Panc1 (cell line): Measurements from ENCODE around the gene CACNA2D3. TPM values are rescaled to one million over a fixed set of nuclear protein-coding genes. Genes with fewer than 3 reads are reported as not detected.

Experiments
- ATAC-seq: fragments of 200-7000 bp; cut with Tn5 transposase; 2 replicates; pipeline ENCODE4 v1.9.1; 2020; ENCODE audit warnings: mild to moderate bottlenecking, moderate library complexity
- BruUV-seq: library from RNA; stranded (reverse); fragments of 400-500 nt; replicated peaks from 2 replicates; lab custom pipeline; 2021; lab: Mats Ljungman, UMichigan
- CTCF ChIA-PET: fragments of 300-600 bp; sonication (Branson Sonifier 250); formaldehyde crosslinking; loops from one replicate; lab custom pipeline; 2022; ENCODE audit warnings: antibody characterized with exemption; lab: Charles Lee
- POLR2A ChIA-PET: fragments of 300-600 bp; sonication (Branson Sonifier 250); formaldehyde crosslinking; loops from one replicate; lab custom pipeline; 2022; ENCODE audit warnings: antibody characterized with exemption; lab: Charles Lee
- DNase-seq: peaks from one replicate; pipeline ENCODE4 v3.0.0-alpha.2; 2010; ENCODE audit warnings: low read depth, low spot score
- H3K27ac ChIP-seq: 2 replicates; pipeline ENCODE4 v1.5.1; 2011; ENCODE audit warnings: mild to moderate bottlenecking, low read length, inconsistent platforms
- H3K27me3 ChIP-seq: fragments of 200-500 bp; sonication (Bioruptor generic); 2 replicates; pipeline ENCODE4 v1.6.0; 2014; ENCODE audit warnings: low read length, inconsistent platforms; ENCODE audit not compliant: control insufficient read depth, insufficient read depth
- H3K36me3 ChIP-seq: fragments of 200-500 bp; sonication (Bioruptor generic); 2 replicates; pipeline ENCODE4 v1.5.1; 2014; ENCODE audit warnings: inconsistent platforms, mild to moderate bottlenecking, low read length, moderate library complexity; ENCODE audit not compliant: control insufficient read depth, insufficient read depth
- H3K4me1 ChIP-seq: 2 replicates; pipeline ENCODE4 v1.5.1; 2011; ENCODE audit warnings: inconsistent platforms, mild to moderate bottlenecking, low read length, moderate library complexity; ENCODE audit not compliant: control insufficient read depth, insufficient read depth
- H3K4me3 ChIP-seq, 2 experiments: 2 replicates each; pipeline ENCODE4 v1.5.1; 2011 to 2012; ENCODE audit warnings: low read depth in 2 of 2, low read length in 2 of 2, mild to moderate bottlenecking in 2 of 2, inconsistent platforms in 1 of 2, moderate library complexity in 1 of 2
- H3K9me3 ChIP-seq: fragments of 200-500 bp; sonication (Bioruptor generic); 2 replicates; pipeline ENCODE4 v1.5.1; 2014; ENCODE audit warnings: low read depth, mild to moderate bottlenecking, inconsistent platforms, low read length, moderate library complexity; ENCODE audit not compliant: control insufficient read depth, insufficient read depth
- POLR2AphosphoS5 ChIP-seq: IDR thresholded peaks from 2 replicates; pipeline ENCODE4 v1.6.1; 2012; ENCODE audit warnings: mild to moderate bottlenecking, low read depth, low read length, moderate library complexity
- SIN3A ChIP-seq: IDR thresholded peaks from 2 replicates; pipeline ENCODE4 v1.6.1; 2012; ENCODE audit warnings: low read depth, mild to moderate bottlenecking, low read length, moderate library complexity, borderline replicate concordance; ENCODE audit not compliant: insufficient read depth
- TCF7L2 ChIP-seq: IDR thresholded peaks from 2 replicates; pipeline ENCODE4 v1.6.1; 2011; ENCODE audit warnings: mild to moderate bottlenecking, low read depth, low read length, inconsistent platforms
- in situ Hi-C: cut with HindIII; loops from 2 replicates; pipeline ENCODE4 v1.10.0; 2016; ENCODE audit warnings: low sequenced_read_pairs, low pct_unique_long_range_greater_than_20kb
- intact Hi-C: fragments of 100-400 bp; cut with micrococcal nuclease; formaldehyde crosslinking; loops from one replicate; pipeline ENCODE4 v1.10.0; 2022; ENCODE audit not compliant: unreplicated experiment
- total RNA-seq: library from RNA; stranded (reverse); gene quantifications from one replicate; pipeline ENCODE4 v1.2.1, GENCODE V29; 2021; ENCODE audit not compliant: unreplicated experiment
- TF ChIP-seq, protein P1 (sequence below), 2 experiments: IDR thresholded peaks; 2 replicates each; pipeline ENCODE4 v1.6.1; 2011 to 2012; ENCODE audit warnings: low read depth in 2 of 2, control low read depth in 1 of 2, low read length in 1 of 2, mild to moderate bottlenecking in 1 of 2, moderate library complexity in 1 of 2; ENCODE audit not compliant: insufficient read depth in 1 of 2
- TF ChIP-seq, protein P2 (sequence below): fragments of 450-650 bp; IDR thresholded peaks from 2 replicates; pipeline ENCODE4 v1.5.1; 2017; ENCODE audit warnings: mild to moderate bottlenecking

Gene CACNA2D3
- total RNA-seq, 1 experiment from 2014 or later = 0.41 TPM

DNA sequence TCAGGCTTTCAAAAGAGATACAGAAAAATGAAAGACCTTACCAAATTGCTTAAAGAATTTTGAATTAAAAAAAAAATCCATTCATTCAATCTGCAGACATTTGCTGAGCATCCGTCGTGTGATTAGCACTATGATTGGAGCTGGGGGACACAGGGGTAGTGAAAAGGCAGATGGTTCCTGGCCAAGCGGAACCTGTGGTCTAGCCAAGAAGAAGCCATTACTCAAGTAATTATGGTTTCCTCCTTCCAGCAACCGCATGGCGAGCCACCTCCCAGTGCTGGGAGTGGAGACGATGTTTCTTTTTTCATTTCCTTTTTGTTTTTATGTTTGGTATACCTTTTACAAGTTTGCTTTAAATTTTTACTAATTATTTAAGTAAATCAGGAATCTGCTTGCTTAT is 140.2 kb downstream of the CACNA2D3 start:
- POLR2A ChIA-PET = no interaction called here

DNA sequence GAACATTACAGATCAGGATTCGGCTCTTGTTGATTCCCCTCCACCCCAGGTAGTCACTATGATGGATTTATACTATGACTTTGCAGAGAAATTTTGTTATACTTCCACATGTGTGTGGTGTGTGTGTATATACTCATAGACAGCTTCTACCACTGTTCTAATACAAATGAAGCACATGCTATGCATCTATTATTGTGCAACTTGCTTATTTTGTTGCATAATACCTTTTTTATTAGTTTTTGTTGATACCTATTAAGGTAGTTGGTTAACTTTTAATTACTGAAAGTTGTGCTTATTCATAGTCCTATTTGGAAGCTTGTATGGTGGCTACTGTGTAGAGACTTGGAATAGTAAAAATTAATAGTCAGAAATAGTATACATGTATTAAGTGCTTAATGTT is 140.6 kb downstream of the CACNA2D3 start:
- Histone ChIP-seq H3K36me3 (no peaks in the 10 kb centered on the region), H3K27ac (no peak overlapping the region), H3K4me3 (no peak overlapping the region), H3K4me1 (no peaks in the 10 kb centered on the region), H3K27me3 (no peaks in the 10 kb centered on the region), H3K9me3 (no peaks in the 10 kb centered on the region)
- TF ChIP-seq SIN3A = no peak
- TF ChIP-seq TCF7L2 = no peak
- TF ChIP-seq, protein P1, sequence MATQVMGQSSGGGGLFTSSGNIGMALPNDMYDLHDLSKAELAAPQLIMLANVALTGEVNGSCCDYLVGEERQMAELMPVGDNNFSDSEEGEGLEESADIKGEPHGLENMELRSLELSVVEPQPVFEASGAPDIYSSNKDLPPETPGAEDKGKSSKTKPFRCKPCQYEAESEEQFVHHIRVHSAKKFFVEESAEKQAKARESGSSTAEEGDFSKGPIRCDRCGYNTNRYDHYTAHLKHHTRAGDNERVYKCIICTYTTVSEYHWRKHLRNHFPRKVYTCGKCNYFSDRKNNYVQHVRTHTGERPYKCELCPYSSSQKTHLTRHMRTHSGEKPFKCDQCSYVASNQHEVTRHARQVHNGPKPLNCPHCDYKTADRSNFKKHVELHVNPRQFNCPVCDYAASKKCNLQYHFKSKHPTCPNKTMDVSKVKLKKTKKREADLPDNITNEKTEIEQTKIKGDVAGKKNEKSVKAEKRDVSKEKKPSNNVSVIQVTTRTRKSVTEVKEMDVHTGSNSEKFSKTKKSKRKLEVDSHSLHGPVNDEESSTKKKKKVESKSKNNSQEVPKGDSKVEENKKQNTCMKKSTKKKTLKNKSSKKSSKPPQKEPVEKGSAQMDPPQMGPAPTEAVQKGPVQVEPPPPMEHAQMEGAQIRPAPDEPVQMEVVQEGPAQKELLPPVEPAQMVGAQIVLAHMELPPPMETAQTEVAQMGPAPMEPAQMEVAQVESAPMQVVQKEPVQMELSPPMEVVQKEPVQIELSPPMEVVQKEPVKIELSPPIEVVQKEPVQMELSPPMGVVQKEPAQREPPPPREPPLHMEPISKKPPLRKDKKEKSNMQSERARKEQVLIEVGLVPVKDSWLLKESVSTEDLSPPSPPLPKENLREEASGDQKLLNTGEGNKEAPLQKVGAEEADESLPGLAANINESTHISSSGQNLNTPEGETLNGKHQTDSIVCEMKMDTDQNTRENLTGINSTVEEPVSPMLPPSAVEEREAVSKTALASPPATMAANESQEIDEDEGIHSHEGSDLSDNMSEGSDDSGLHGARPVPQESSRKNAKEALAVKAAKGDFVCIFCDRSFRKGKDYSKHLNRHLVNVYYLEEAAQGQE (IDR thresholded peaks at IDR 0.05; ENCODE audit: insufficient read depth in 1 of 2, low read depth in 2 of 2, low read length in 1 of 2) = no peak
- TF ChIP-seq, protein P2, sequence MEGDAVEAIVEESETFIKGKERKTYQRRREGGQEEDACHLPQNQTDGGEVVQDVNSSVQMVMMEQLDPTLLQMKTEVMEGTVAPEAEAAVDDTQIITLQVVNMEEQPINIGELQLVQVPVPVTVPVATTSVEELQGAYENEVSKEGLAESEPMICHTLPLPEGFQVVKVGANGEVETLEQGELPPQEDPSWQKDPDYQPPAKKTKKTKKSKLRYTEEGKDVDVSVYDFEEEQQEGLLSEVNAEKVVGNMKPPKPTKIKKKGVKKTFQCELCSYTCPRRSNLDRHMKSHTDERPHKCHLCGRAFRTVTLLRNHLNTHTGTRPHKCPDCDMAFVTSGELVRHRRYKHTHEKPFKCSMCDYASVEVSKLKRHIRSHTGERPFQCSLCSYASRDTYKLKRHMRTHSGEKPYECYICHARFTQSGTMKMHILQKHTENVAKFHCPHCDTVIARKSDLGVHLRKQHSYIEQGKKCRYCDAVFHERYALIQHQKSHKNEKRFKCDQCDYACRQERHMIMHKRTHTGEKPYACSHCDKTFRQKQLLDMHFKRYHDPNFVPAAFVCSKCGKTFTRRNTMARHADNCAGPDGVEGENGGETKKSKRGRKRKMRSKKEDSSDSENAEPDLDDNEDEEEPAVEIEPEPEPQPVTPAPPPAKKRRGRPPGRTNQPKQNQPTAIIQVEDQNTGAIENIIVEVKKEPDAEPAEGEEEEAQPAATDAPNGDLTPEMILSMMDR = no peak
- TF ChIP-seq POLR2AphosphoS5 = no peak
- POLR2A ChIA-PET = no interaction called here
- intact Hi-C loops = no loop called here
- in situ Hi-C loops = no loop called here
- CTCF ChIA-PET = no interaction called here
- DNase-seq = no peak
- no TSS peak for BruUV-seq
- no peak for ATAC-seq

More for the DNA sequence above, 140.2 kb downstream of the CACNA2D3 start:
- H3K9me3 ChIP-seq = no peaks in the 10 kb centered on the region
- CTCF ChIA-PET = no interaction called here
- no peaks in the 10 kb centered on the region; the same call in 1 of the 2 replicates for H3K27me3 ChIP-seq
- no peak overlapping the region for H3K27ac ChIP-seq
- intact Hi-C loops (no loop called here), in situ Hi-C loops (no loop called here)
- H3K4me3 ChIP-seq = no peak overlapping the region
- TF ChIP-seq TCF7L2 = no peak
- TF ChIP-seq, protein P1 (IDR thresholded peaks at IDR 0.05; ENCODE audit: insufficient read depth in 1 of 2, low read depth in 2 of 2, low read length in 1 of 2) = no peak
- no peak for TF ChIP-seq POLR2AphosphoS5
- BruUV-seq = no TSS peak
- DNase-seq (no peak), ATAC-seq (no peak)
- no peaks in the 10 kb centered on the region for H3K36me3 ChIP-seq
- H3K4me1 ChIP-seq = no peaks in the 10 kb centered on the region
